ENCODE data around the gene HNRNPUL1.

Gene HNRNPUL1

DNA sequence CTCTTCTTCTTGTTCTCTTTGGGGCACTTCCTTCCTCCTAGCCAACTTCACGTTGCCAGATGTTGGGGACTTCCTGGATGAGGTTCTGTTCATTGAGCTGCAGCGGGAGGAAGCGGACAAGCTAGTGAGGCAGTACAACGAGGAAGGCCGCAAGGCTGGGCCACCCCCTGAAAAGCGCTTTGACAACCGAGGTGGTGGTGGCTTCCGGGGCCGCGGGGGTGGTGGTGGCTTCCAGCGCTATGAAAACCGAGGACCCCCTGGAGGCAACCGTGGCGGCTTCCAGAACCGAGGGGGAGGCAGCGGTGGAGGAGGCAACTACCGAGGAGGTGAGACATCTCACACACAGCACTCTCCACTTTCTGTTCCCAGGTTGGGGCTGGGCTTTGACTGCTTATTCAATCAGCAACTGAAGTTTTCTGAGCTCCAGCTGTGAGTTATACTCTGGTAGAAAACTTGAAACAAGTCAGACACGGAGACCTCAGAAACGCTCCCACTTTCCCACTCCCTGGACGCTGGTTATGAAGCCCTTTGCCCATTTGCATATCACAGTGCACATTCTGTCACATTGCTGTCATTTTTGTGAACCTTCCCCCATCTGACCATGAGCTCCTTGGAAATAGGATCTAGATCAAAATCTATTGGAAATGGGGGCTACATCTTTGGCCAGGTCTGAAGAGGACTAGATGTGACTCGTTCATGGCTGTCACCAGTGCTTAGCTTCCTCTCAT is 38.6 kb downstream of the HNRNPUL1 start:
- H3K9me3 ChIP-seq (ENCODE audit: low read length) = no peaks in the 10 kb centered on the region
- H3K9ac ChIP-seq (ENCODE audit: low read length) = no peak overlapping the region
- no peaks in the 10 kb centered on the region for H3K27me3 ChIP-seq (ENCODE audit: insufficient read depth, low read length)
- H3F3A ChIP-seq (ENCODE audit: insufficient read depth, low read length) = peaks cover 9% of the 10 kb centered on the region; the same call in 1 of the 2 replicates
- no peak overlapping the region for H3K4me3 ChIP-seq (ENCODE audit: low read depth, low read length, poor library complexity, severe bottlenecking)
- peaks cover 100% of the 10 kb centered on the region for H3K36me3 ChIP-seq (ENCODE audit: insufficient read depth, low read length)
- H3K9me2 ChIP-seq (ENCODE audit: low read depth, low read length) = no peaks in the 10 kb centered on the region
- peak overlapping the region; percentile 49 for H3K27ac ChIP-seq (ENCODE audit: low read depth, low read length, poor library complexity, severe bottlenecking)
- peaks cover 26% of the 10 kb centered on the region for H3K4me1 ChIP-seq (ENCODE audit: insufficient read depth, low read length, severe bottlenecking)
- TF ChIP-seq, protein P1, sequence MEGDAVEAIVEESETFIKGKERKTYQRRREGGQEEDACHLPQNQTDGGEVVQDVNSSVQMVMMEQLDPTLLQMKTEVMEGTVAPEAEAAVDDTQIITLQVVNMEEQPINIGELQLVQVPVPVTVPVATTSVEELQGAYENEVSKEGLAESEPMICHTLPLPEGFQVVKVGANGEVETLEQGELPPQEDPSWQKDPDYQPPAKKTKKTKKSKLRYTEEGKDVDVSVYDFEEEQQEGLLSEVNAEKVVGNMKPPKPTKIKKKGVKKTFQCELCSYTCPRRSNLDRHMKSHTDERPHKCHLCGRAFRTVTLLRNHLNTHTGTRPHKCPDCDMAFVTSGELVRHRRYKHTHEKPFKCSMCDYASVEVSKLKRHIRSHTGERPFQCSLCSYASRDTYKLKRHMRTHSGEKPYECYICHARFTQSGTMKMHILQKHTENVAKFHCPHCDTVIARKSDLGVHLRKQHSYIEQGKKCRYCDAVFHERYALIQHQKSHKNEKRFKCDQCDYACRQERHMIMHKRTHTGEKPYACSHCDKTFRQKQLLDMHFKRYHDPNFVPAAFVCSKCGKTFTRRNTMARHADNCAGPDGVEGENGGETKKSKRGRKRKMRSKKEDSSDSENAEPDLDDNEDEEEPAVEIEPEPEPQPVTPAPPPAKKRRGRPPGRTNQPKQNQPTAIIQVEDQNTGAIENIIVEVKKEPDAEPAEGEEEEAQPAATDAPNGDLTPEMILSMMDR (IDR thresholded peaks at IDR 0.05; ENCODE audit: low read length) = no peak
- TF ChIP-seq EZH2 (IDR thresholded peaks at IDR 0.05; ENCODE audit: borderline replicate concordance, low read length) = no peak
- no peaks in the 10 kb centered on the region for H3K79me2 ChIP-seq (ENCODE audit: insufficient read depth, low read length)
- no peaks in the 10 kb centered on the region for H4K20me1 ChIP-seq (ENCODE audit: insufficient read depth, low read length)
- no peak overlapping the region for H2AFZ ChIP-seq (ENCODE audit: low read length)
- H3K4me2 ChIP-seq (ENCODE audit: low read length) = no peak overlapping the region

DNA sequence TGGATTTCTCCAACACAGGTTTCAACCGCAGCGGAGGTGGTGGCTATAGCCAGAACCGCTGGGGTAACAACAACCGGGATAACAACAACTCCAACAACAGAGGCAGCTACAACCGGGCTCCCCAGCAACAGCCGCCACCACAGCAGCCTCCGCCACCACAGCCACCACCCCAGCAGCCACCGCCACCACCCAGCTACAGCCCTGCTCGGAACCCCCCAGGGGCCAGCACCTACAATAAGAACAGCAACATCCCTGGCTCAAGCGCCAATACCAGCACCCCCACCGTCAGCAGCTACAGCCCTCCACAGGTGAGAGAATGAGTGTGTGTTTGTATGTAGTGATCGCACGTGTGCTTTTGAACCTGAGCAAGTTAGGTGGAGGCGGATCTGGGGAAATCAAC is 39.8 kb downstream of the HNRNPUL1 start:
- H3K9me3 ChIP-seq (ENCODE audit: low read length) = no peaks in the 10 kb centered on the region
- no peak overlapping the region for H3K4me3 ChIP-seq (ENCODE audit: low read depth, low read length, poor library complexity, severe bottlenecking)
- TF ChIP-seq EZH2 (IDR thresholded peaks at IDR 0.05; ENCODE audit: borderline replicate concordance, low read length) = no peak
- TF ChIP-seq, protein P1 (IDR thresholded peaks at IDR 0.05; ENCODE audit: low read length) = no peak
- peaks cover 94% of the 10 kb centered on the region for H3K36me3 ChIP-seq (ENCODE audit: insufficient read depth, low read length)
- no peak overlapping the region for H2AFZ ChIP-seq (ENCODE audit: low read length)
- no peaks in the 10 kb centered on the region for H3K9me2 ChIP-seq (ENCODE audit: low read depth, low read length)
- no peaks in the 10 kb centered on the region for H3K79me2 ChIP-seq (ENCODE audit: insufficient read depth, low read length)
- H3K4me1 ChIP-seq (ENCODE audit: insufficient read depth, low read length, severe bottlenecking) = peaks cover 25% of the 10 kb centered on the region
- H3K4me2 ChIP-seq (ENCODE audit: low read length) = no peak overlapping the region
- no peaks in the 10 kb centered on the region for H3K27me3 ChIP-seq (ENCODE audit: insufficient read depth, low read length)
- no peak overlapping the region for H3K9ac ChIP-seq (ENCODE audit: low read length)
- no peak overlapping the region for H3K27ac ChIP-seq (ENCODE audit: low read depth, low read length, poor library complexity, severe bottlenecking)
- no peaks in the 10 kb centered on the region for H4K20me1 ChIP-seq (ENCODE audit: insufficient read depth, low read length)
- H3F3A ChIP-seq (ENCODE audit: insufficient read depth, low read length) = peaks cover 9% of the 10 kb centered on the region; the same call in 1 of the 2 replicates

DNA sequence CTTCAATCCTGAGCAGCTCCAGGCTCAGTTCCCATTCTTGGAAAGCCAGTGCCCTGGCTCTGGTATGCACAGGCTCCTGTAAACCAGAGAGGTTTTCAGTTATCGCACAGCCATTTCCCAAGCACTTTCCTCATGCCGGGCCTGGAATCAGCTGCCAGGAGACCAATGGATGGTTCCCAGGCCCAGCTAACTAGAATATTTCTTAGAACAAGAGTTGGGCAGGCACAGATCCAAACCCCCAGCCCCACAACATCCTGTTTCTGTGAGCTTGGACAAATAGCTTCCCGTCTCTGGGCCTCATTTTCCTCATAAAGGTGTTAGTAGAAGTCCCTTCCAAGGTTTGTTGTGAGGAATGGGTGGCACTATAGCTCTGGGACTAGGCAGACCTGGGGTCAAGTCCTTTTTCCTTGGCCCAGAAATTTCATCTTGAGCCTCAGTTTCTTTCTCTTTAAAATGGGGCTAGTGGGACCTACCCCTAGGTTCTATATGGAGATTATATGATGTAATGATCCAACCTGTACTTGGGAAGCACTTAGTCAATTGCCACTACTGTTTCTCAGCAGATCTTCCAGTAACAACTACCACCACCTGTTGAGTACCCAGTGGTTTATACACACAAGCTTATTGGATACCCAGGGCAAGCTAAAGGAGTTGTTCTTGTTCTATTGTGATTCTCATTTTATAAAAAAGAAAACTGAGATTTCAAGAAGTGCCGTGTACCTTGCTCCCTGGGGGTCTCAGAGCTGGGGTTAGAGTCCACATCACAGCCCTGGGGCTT is 40.7 kb downstream of the HNRNPUL1 start:
- Histone ChIP-seq H3K4me1 (ENCODE audit: insufficient read depth, low read length, severe bottlenecking) (peaks cover 24% of the 10 kb centered on the region), H3K9me3 (ENCODE audit: low read length) (no peaks in the 10 kb centered on the region), H3K9ac (ENCODE audit: low read length) (no peak overlapping the region), H4K20me1 (ENCODE audit: insufficient read depth, low read length) (no peaks in the 10 kb centered on the region), H3K4me3 (ENCODE audit: low read depth, low read length, poor library complexity, severe bottlenecking) (no peak overlapping the region), H3K36me3 (ENCODE audit: insufficient read depth, low read length) (peaks cover 84% of the 10 kb centered on the region), H3K4me2 (ENCODE audit: low read length) (no peak overlapping the region), H3K27ac (ENCODE audit: low read depth, low read length, poor library complexity, severe bottlenecking) (no peak overlapping the region), H3K9me2 (ENCODE audit: low read depth, low read length) (no peaks in the 10 kb centered on the region), H3K27me3 (ENCODE audit: insufficient read depth, low read length) (no peaks in the 10 kb centered on the region), H3K79me2 (ENCODE audit: insufficient read depth, low read length) (no peaks in the 10 kb centered on the region), H3F3A (ENCODE audit: insufficient read depth, low read length) (peaks cover 9% of the 10 kb centered on the region; the same call in 1 of the 2 replicates), H2AFZ (ENCODE audit: low read length) (no peak overlapping the region)
- no peak for TF ChIP-seq EZH2 (IDR thresholded peaks at IDR 0.05; ENCODE audit: borderline replicate concordance, low read length)
- TF ChIP-seq, protein P1 (IDR thresholded peaks at IDR 0.05; ENCODE audit: low read length) = no peak
